Astrocyte (in vitro differentiated cells and primary cell): Measurements from ENCODE around the gene ME2. TPM values are rescaled to one million over a fixed set of nuclear protein-coding genes. Genes with fewer than 3 reads are reported as not detected.

Experiments
- DNase-seq: peaks from one replicate; pipeline ENCODE4 v3.0.0-alpha.2; 2010; ENCODE audit warnings: low read depth
- FAIRE-seq: peaks from 2 replicates; lab custom pipeline; 2011; peaks lifted over from hg19 to GRCh38; lab: Jason Lieb, UNC
- H2AFZ ChIP-seq: 2 replicates; pipeline ENCODE4 v1.6.0; 2012; ENCODE audit warnings: low read depth, low read length, inconsistent platforms
- H3K27ac ChIP-seq: 2 replicates; pipeline ENCODE4 v1.5.1; 2011; ENCODE audit warnings: low read depth, low read length, inconsistent platforms
- H3K27me3 ChIP-seq: 2 replicates; pipeline ENCODE4 v1.6.0; 2011; ENCODE audit warnings: low read length, inconsistent platforms; ENCODE audit not compliant: insufficient read depth
- H3K36me3 ChIP-seq: 2 replicates; pipeline ENCODE4 v1.5.1; 2011; ENCODE audit warnings: low read length, inconsistent platforms; ENCODE audit not compliant: insufficient read depth
- H3K4me1 ChIP-seq: 2 replicates; pipeline ENCODE4 v1.5.1; 2011; ENCODE audit warnings: low read length, inconsistent platforms; ENCODE audit not compliant: insufficient read depth
- H3K4me2 ChIP-seq: 2 replicates; pipeline ENCODE4 v1.6.0; 2012; ENCODE audit warnings: low read length, inconsistent platforms
- H3K4me3 ChIP-seq: 2 replicates; pipeline ENCODE4 v1.5.1; 2011; ENCODE audit warnings: low read depth, mild to moderate bottlenecking, low read length, inconsistent platforms; ENCODE audit not compliant: insufficient read depth
- H3K79me2 ChIP-seq: 2 replicates; pipeline ENCODE4 v1.6.0; 2012; ENCODE audit warnings: mild to moderate bottlenecking, low read length, inconsistent platforms; ENCODE audit not compliant: insufficient read depth
- H3K9ac ChIP-seq: 2 replicates; pipeline ENCODE4 v1.6.0; 2012; ENCODE audit warnings: mild to moderate bottlenecking, low read length, inconsistent platforms
- H3K9me3 ChIP-seq: 2 replicates; pipeline ENCODE4 v1.5.1; 2012; ENCODE audit warnings: low read depth, mild to moderate bottlenecking, low read length, inconsistent platforms; ENCODE audit not compliant: insufficient read depth
- H4K20me1 ChIP-seq: 2 replicates; pipeline ENCODE4 v1.6.0; 2012; ENCODE audit warnings: low read length, inconsistent platforms; ENCODE audit not compliant: insufficient read depth
- H3K27ac Mint-ChIP-seq: one replicate; pipeline ENCODE4 v1.8.0; 2021; ENCODE audit warnings: mild to moderate bottlenecking, mixed read lengths; ENCODE audit not compliant: unreplicated experiment
- H3K27me3 Mint-ChIP-seq: one replicate; pipeline ENCODE4 v1.8.0; 2021; ENCODE audit warnings: low read depth, mixed read lengths; ENCODE audit not compliant: unreplicated experiment
- H3K36me3 Mint-ChIP-seq: one replicate; pipeline ENCODE4 v1.8.0; 2021; ENCODE audit warnings: low read depth, mixed read lengths; ENCODE audit not compliant: unreplicated experiment
- H3K4me1 Mint-ChIP-seq: one replicate; pipeline ENCODE4 v1.8.0; 2021; ENCODE audit warnings: low read depth, mixed read lengths; ENCODE audit not compliant: unreplicated experiment
- H3K4me3 Mint-ChIP-seq: one replicate; pipeline ENCODE4 v1.8.0; 2021; ENCODE audit warnings: mild to moderate bottlenecking, moderate library complexity, mixed read lengths; ENCODE audit not compliant: unreplicated experiment
- H3K9me3 Mint-ChIP-seq: one replicate; pipeline ENCODE4 v1.8.0; 2021; ENCODE audit warnings: mild to moderate bottlenecking, mixed read lengths; ENCODE audit not compliant: unreplicated experiment
- CTCF ChIP-seq: IDR thresholded peaks from 2 replicates; pipeline ENCODE4 v1.5.1; 2011; ENCODE audit warnings: low read depth, mild to moderate bottlenecking, inconsistent platforms, low read length, moderate library complexity; ENCODE audit not compliant: insufficient read depth
- EZH2 ChIP-seq: IDR thresholded peaks from 2 replicates; pipeline ENCODE4 v1.6.1; 2012; ENCODE audit warnings: mild to moderate bottlenecking, low read length, inconsistent platforms; ENCODE audit not compliant: insufficient read depth
- total RNA-seq: library from RNA; stranded (reverse); gene quantifications from 2 replicates; pipeline ENCODE4 v1.2.1, GENCODE V29; 2021

Gene ME2
- total RNA-seq, 1 donor from 2014 or later = 44.0 TPM

- no peak overlapping the region for H3K27ac ChIP-seq
- no peaks in the 10 kb centered on the region for H3K27me3 Mint-ChIP-seq
- peaks cover 24% of the 10 kb centered on the region for H3K36me3 Mint-ChIP-seq
- no peak overlapping the region for H3K9ac ChIP-seq
- H4K20me1 ChIP-seq = no peaks in the 10 kb centered on the region
- H3K9me3 Mint-ChIP-seq = peaks cover 10% of the 10 kb centered on the region
- no peak overlapping the region for H3K27ac Mint-ChIP-seq
- no peak overlapping the region for H3K4me3 Mint-ChIP-seq
- TF ChIP-seq EZH2 = no peak
- no peak for TF ChIP-seq CTCF
- H3K4me1 ChIP-seq = peaks cover 12% of the 10 kb centered on the region
- no peak overlapping the region for H2AFZ ChIP-seq
- H3K27me3 ChIP-seq = no peaks in the 10 kb centered on the region
- H3K79me2 ChIP-seq = no peaks in the 10 kb centered on the region
- peaks cover 3% of the 10 kb centered on the region for H3K9me3 ChIP-seq
- DNase-seq = no peak
- H3K36me3 ChIP-seq = peaks cover 6% of the 10 kb centered on the region
- no peak overlapping the region for H3K4me3 ChIP-seq
- FAIRE-seq = no peak
- H3K4me1 Mint-ChIP-seq = peaks cover 19% of the 10 kb centered on the region
- H3K4me2 ChIP-seq = no peak overlapping the region
Measured at GRCh38 chr18:50982086-50982801, 103.3 kb downstream of the ME2 start.

- FAIRE-seq = no peak
- peaks cover 19% of the 10 kb centered on the region for H3K4me1 Mint-ChIP-seq
- DNase-seq = no peak
- H3K9ac ChIP-seq = no peak overlapping the region
- peaks cover 6% of the 10 kb centered on the region for H3K36me3 ChIP-seq
- H3K27ac Mint-ChIP-seq = peak overlapping the region; percentile 26
- H3K4me3 ChIP-seq = no peak overlapping the region
- H3K27ac ChIP-seq = no peak overlapping the region
- no peak overlapping the region for H3K4me3 Mint-ChIP-seq
- H4K20me1 ChIP-seq = no peaks in the 10 kb centered on the region
- peaks cover 3% of the 10 kb centered on the region for H3K9me3 ChIP-seq
- peaks cover 6% of the 10 kb centered on the region for H3K9me3 Mint-ChIP-seq
- no peaks in the 10 kb centered on the region for H3K79me2 ChIP-seq
- TF ChIP-seq EZH2 (no peak), CTCF (no peak)
- H3K27me3 ChIP-seq = no peaks in the 10 kb centered on the region
- H3K4me2 ChIP-seq = no peak overlapping the region
- H3K36me3 Mint-ChIP-seq = peaks cover 20% of the 10 kb centered on the region
- no peak overlapping the region for H2AFZ ChIP-seq
- H3K4me1 ChIP-seq = peaks cover 13% of the 10 kb centered on the region
- H3K27me3 Mint-ChIP-seq = no peaks in the 10 kb centered on the region
Measured at GRCh38 chr18:50982802-50983179, 103.9 kb downstream of the ME2 start.
